GM12873 (cell line): ENCODE data around the gene COL21A1.

Source experiments
- TF ChIP-seq, protein P1 (sequence below): IDR thresholded peaks from 2 replicates; pipeline ENCODE4 v1.5.1; 2012; ENCODE audit warnings: low read depth, mild to moderate bottlenecking, moderate library complexity, low read length, control low read depth; ENCODE audit not compliant: insufficient read depth; ENCODE audit errors: missing control alignments

Gene COL21A1

DNA sequence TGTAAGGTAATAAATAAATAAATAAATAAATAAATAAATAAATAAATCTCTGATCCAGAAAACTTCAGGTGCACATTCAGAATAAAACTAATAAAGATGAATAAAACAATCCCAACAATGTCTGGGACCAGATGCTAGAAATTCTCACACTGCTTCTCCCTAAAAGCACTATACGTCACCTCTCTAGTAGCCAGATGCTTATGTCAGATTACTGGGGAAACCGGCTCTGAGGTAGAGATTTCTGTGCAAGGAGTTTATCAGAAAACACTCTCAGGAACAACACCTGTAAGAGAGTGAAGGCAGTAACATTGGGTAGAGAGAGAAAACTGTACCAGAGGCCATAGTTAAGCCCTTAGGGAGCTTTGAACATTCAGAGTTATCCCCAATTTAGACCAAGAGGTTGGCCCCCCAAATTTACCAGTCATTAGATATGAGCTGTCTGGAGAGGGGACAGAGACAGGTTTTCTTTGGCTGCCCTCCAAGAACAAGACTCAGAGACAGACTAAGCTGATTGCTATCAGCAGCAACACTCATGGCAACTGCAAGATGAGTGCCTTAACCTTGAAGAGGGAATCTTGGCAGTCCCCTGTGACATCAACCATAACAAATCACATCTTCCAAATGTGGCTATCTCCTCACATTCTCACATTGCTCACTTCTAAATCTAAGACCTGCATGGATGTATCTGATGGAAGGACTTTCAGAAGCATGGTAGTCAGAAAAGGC is 220.8 kb downstream of the COL21A1 start:
- TF ChIP-seq, protein P1, sequence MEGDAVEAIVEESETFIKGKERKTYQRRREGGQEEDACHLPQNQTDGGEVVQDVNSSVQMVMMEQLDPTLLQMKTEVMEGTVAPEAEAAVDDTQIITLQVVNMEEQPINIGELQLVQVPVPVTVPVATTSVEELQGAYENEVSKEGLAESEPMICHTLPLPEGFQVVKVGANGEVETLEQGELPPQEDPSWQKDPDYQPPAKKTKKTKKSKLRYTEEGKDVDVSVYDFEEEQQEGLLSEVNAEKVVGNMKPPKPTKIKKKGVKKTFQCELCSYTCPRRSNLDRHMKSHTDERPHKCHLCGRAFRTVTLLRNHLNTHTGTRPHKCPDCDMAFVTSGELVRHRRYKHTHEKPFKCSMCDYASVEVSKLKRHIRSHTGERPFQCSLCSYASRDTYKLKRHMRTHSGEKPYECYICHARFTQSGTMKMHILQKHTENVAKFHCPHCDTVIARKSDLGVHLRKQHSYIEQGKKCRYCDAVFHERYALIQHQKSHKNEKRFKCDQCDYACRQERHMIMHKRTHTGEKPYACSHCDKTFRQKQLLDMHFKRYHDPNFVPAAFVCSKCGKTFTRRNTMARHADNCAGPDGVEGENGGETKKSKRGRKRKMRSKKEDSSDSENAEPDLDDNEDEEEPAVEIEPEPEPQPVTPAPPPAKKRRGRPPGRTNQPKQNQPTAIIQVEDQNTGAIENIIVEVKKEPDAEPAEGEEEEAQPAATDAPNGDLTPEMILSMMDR = no peak

DNA sequence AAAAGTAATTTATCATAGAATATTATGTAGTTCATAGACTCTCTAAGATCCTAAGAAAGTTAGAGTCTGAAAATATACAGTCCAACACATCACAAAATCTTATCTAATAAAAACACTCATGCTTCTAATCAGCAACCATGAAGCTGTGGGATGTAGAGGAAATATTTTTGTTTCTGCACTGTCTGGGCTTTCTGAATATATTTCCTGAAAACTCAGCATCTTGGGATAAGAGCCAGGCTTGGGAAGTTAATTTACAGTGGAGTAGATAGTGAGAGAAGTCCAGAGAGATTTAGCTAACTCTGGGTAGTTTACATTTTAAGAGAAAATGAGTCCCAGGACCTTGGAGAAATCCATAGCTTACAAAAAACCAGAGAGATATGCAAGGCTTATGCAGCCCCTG is 221.6 kb downstream of the COL21A1 start:
- TF ChIP-seq, protein P1 = no peak

DNA sequence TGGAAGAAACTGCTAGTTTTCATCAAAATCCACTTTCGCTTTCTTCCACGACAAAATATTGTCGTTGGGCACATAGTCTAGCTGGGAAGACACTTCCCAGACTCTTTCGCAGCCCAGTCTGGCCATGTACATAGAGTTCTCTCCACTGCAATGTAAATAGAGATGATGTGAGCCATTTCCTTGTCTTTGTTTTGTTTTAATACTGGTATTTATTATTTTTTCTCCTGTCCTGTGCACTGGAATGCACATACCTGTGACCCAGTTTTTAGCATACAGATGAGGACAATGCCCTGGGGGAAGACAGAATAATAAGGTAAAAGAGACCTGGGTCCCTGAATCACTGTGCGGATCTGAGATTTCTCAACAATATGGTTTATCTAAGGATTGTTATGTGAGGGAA is 222.4 kb downstream of the COL21A1 start:
- TF ChIP-seq, protein P1 = no peak

DNA sequence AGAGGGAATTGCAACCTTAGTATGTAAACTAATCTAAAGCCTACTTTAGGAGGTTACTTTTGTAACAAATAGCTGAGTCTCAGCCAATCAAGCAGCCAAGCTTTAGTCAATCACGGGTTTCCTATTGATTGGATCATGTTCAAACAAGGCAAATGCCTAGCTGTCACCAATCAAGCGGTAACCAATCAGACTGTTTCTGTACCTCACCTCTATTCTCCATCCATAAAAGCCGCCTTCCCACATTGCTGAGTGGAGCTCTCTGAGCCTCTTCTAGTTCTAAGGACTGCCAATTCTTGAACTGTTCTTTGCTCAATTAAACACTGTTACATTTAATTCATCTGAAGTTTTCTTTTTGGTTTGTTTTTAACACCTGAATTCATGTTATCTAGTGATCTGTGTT is 223.6 kb downstream of the COL21A1 start:
- TF ChIP-seq, protein P1 = no peak

DNA sequence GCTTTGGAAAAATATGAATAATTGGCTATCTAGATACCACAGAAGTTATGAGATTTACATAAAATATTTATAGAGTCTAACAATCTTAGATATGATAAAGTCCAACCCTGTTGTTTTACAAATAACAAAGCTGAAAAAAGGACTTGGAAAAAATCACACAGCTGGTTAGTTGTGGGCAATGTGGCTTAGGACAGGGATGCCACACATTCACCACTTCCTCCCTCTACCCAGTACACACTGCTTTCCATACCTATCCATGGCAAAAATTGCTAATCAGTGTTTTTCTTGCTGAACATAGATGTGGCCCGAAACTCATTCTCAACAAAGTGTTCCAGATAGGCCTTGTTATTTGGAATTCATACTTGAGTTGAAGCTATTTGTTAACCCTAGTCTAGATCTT is 224.7 kb downstream of the COL21A1 start:
- TF ChIP-seq, protein P1 = no peak

DNA sequence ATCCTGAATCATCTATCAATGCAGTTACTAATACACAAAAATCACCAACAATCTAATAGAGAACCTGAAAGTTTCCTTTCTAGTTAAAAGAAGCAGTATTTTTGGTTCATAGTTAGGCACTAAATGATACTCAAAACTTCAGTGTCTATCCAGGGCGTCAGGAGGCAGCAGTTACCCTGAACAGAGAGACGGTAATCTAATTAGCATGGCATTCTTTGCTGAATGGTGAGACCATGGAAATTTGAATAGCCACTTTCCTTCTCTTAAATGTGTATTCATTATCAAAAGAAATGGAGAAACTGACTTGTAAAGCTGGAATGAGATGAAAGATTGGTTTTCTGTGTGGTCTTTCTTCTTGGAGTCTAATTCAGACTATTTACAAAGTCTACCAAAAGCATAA is 225.4 kb downstream of the COL21A1 start:
- TF ChIP-seq, protein P1 = no peak

DNA sequence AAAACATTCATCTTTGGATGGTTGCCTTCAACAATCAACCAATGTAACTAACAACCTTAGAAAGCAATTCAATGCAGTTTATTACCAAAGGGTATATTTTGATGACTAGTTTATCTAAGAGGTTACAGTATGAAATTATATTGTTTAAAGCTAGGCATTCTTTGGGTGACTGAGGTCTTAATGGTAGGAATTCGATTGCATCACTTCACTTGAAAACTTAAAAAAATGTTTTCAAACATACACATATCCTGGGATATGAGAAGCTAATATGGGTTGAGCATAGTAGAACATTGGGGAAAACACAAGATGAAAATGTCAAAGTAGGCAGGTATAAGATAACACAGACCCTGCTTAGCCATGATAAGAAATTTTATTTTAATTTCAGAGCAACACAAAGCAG is 227.4 kb downstream of the COL21A1 start:
- TF ChIP-seq, protein P1 = no peak
